Activated CD8-positive, alpha-beta memory T cell treated with anti-CD3 and anti-CD28 coated beads, Interleukin-2, amount 50 U/mL, for 24 hours (primary cell): ENCODE data around the gene NEDD4L.
"Not testable (repeated sequence)": the region's sequence is repeated elsewhere in the genome, so short reads cannot be mapped to it uniquely, and the experiment has no call there.

ENCODE experiments used
- DNase-seq: peaks from one replicate; pipeline ENCODE4 v3.0.0-alpha.2; 2020; ENCODE audit errors: extremely low read depth

Gene NEDD4L

GRCh38 chr18:58156516-58156915 is 112.5 kb downstream of the NEDD4L start:
- no peak for DNase-seq

DNA sequence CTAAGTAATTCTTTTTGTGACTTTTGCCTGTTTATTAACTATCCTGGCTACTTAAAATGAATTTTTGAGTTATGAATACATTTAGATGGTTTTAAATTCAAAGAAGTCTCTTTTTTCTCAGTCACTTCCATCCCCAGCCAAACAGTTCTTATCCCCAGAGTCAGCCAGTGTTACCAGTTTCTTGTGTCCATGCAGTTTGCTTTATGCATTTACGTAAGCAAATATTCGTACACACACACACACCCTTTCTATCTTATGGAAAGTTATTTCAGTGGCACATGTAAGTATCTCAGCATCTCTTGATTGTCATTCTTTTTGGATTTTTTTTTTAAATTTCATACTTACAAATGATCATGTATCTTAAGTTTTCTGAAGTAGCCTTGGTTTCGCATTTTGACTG is 113.2 kb downstream of the NEDD4L start:
- DNase-seq: no peak

GRCh38 chr18:58158008-58158407 is 114.0 kb downstream of the NEDD4L start:
- no peak for DNase-seq

GRCh38 chr18:58158459-58158858 is 114.4 kb downstream of the NEDD4L start:
- no peak for DNase-seq

DNA sequence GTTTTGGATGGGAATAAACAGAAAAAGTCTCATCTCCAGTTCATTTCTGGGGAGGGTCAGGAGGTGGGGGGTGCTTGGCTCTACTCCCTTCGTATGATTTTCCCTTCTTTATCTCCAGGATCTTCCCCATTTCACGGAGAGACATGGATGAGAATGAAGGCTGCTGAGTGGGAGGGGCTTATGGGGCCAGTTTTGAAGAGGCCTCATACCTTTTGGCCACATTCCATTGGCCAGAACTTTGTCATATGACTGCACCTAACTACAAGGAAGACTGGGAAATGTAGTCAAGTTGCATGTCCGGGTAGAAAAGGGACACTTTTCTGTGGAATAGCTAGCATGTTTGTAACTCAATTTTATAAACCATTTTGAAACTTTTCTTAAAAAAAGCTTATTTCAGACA is 117.6 kb downstream of the NEDD4L start:
- no peak for DNase-seq

- DNase-seq: no peak
Observed at GRCh38 chr18:58162127-58162526, 118.1 kb downstream of the NEDD4L start.

GRCh38 chr18:58163004-58163590 is 119.1 kb downstream of the NEDD4L start:
- DNase-seq: no peak

DNA sequence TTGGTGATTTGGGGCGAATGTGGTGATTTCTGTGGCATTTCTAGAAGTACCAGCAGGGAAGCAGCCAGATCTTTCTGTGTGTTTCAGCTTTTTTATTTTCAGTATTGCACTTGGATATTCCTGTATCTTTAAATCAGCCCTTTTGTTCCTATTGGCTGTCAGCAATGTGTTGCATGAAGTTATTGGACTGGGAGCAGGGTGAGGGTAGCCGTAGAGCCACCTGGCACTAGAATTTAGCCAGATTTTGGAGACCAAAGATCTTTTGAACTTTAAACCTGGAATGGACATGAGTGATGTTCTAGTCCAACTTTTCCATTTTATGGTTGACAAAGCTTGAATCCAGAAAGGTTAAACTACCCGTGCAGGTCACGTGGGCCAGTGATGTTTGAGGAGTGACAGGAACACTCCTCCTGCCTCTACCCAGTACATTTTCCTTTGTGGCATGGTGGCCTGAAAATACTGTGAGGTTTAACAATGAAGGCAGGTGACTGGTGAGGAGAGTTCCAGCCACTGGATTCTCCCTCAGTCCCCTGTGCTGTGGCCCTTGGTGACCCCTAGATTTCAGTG is 122.3 kb downstream of the NEDD4L start:
- DNase-seq: no peak

DNA sequence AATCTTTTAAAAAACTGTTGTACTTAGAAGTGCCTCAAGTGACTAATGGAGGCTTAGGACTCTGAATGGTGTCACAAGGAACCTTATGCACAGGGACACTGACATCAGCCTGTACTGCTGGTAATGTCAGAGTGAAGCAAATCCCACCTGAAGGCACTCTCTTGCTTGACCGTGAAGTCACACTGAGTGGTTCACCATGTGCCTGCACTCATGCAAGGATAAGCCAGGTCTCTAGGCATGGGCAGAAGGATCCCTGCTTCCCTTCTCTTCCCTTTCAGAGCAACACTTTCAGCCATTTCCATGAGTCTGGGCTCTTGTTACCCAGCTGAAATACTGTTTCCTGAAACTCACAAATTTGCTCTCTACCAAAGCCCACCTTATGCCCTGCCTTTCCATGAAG is 123.0 kb downstream of the NEDD4L start:
- no peak for DNase-seq

DNA sequence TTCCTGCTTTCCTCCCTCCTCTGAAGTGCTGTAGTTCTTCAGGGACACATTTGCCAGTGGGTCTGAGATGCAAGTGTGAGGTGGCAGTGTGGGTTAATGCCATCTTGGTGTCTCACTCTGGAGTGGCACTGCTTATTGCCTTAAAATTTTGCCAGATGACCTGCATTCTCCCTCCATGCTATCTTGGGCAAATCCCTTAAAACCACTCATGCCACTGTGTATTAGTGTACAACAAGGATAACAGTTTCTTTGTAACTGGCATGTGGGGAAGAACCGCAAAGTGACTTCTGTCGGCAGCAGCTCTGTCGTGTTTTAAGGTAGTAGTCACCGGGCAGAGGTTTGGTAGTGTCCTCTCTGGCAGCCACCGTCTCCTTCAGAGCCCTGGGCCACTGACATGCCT is 124.2 kb downstream of the NEDD4L start:
- no peak for DNase-seq

DNA sequence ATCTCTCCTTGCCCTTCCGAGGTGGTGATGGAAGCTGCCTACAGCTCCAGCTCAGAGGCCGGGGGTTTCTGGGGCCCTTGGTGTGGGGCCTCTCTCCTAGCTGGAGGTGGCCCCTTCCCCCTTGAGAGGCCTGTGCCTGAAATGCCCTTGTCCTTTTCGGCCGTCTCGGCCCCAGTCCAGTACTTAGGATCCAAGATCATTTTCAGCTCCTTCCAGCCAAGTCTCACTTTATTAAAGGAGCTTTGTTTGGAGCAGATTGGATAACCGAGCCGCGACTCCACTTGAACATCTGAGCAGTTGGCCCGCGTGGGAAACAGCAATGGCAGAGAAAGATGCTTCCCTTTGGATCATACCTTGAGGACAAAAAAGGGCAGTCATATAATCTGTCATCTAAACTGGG is 125.0 kb downstream of the NEDD4L start:
- DNase-seq: no peak

GRCh38 chr18:58169472-58169871 is 125.4 kb downstream of the NEDD4L start:
- DNase-seq: no peak

DNA sequence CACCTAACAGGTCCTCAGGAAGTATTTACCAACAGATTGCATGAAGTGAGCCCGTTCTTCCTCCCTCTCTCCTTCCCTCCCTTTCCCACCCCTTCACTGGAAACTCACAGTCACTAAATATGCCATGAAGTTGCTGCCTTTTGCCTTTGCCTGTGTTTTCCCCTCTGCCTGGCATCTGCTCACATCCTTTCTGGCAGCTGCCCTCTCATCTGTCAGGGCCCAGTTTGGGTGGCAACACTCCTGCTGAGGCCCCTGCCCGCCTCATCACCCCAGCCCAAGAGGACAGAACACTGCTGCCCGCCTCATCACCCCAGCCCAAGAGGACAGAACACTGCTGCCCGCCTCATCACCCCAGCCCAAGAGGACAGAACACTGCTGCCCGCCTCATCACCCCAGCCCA is 126.0 kb downstream of the NEDD4L start:
- not testable (repeated sequence) for DNase-seq

GRCh38 chr18:58172031-58172430 is 128.0 kb downstream of the NEDD4L start:
- no peak for DNase-seq

DNA sequence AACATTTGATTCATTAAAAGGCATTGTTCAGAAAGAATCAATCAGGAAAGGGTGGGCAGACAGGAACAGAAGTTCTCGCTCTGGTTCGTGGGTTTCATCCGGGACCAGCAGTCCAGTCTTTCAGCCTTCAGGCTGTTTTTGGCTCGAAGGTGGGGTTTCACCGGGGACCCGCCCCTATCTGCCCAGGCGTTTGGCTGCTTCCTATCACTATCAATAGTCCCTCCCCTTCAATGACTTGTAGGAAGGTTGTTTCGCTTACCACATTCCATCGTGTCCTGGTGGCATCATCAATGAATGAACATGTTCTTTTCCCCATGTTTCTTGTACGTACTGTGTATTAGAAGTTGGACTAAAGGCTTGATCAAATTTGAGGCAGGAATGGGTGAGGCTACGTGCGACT is 130.3 kb downstream of the NEDD4L start:
- DNase-seq: no peak

GRCh38 chr18:58175122-58175785 is 131.2 kb downstream of the NEDD4L start:
- no peak for DNase-seq

DNA sequence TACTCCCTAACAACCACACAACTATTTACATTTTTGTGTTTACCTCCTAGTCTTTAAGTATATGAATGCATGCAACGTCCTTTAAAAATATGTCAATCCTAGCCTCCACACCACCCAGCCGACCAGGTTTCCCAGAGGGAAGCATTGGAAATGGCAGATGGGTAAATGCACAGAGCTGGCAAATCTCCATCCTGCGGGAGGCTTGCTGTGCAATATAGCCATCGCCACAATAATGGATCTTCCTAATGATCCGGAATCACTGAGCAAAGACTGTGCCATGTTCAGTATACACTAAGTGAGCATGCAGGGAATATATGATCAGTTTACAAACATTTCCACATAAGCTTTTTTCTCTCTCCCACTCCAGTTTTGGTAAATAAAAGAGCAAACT is 131.8 kb downstream of the NEDD4L start:
- no peak for DNase-seq

DNA sequence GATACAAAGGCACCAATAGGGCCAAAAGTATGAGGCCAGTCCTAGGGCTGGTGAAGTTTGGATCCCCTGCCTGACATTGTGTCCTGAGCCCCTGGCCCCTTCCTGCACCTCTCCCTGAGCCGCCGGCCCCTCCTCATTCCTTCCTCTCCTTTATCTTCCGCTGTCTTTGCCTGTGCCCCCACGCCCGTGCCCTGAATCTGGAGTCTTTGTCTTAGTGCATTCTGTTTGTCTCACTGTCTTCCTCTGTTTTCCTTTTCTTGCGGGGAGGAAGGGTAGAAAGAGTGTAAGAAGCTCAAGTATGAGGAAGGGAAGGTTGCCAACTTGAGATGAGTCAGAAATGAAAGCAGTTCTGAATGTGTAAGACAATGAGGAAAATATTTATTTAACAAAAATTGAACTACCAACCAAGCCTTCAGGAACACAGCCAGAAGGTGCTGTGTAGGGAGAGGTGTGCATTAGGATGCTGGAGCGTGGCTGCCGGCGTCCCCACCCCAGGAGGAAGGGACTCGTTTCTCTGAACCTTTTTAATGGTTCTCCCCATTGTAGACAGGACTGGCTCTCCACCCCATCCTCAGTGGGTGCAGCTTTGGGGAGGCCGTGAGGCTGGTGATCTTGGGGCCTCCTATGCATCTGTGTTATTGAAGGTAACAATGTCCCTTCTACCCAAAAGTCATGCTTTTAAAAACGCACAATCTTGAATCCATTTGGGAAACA is 133.1 kb downstream of the NEDD4L start:
- no peak for DNase-seq

- DNase-seq: no peak
Observed at GRCh38 chr18:58177896-58178470, 134.0 kb downstream of the NEDD4L start.

- DNase-seq: no peak
Observed at GRCh38 chr18:58178511-58178910, 134.5 kb downstream of the NEDD4L start.

DNA sequence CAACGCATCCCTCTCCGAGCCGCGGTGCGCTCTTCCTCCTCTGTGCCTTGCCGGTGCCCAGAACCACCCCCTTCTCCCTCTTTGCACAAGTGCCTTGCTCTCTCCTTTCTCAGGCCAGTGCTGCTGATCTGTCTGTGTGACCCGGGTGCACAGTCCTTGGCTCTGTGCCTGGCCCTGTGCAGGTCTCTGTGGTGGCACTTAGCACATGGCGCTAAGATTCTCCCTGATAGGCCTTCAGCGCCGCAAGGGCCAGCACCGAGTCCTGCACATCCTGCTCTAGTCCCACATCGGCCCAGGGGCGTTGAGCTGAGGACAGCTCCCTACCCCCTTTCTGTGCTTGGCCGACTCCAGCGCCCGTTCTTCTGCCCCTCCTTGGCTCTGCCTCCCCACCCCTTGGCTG is 136.1 kb downstream of the NEDD4L start:
- no peak for DNase-seq

GRCh38 chr18:58180738-58181353 is 136.8 kb downstream of the NEDD4L start:
- DNase-seq: no peak
